ENCODE measurements around the gene ARHGAP33. TPM values are rescaled to one million over a fixed set of nuclear protein-coding genes. Genes with fewer than 3 reads are reported as not detected.

Gene ARHGAP33
- total and polyA plus RNA-seq, 2 of the 8 experiments (the other 6 are each of a cell fraction or from before 2014, with no cell fraction given) = 6.5 to 25.2 TPM

DNA sequence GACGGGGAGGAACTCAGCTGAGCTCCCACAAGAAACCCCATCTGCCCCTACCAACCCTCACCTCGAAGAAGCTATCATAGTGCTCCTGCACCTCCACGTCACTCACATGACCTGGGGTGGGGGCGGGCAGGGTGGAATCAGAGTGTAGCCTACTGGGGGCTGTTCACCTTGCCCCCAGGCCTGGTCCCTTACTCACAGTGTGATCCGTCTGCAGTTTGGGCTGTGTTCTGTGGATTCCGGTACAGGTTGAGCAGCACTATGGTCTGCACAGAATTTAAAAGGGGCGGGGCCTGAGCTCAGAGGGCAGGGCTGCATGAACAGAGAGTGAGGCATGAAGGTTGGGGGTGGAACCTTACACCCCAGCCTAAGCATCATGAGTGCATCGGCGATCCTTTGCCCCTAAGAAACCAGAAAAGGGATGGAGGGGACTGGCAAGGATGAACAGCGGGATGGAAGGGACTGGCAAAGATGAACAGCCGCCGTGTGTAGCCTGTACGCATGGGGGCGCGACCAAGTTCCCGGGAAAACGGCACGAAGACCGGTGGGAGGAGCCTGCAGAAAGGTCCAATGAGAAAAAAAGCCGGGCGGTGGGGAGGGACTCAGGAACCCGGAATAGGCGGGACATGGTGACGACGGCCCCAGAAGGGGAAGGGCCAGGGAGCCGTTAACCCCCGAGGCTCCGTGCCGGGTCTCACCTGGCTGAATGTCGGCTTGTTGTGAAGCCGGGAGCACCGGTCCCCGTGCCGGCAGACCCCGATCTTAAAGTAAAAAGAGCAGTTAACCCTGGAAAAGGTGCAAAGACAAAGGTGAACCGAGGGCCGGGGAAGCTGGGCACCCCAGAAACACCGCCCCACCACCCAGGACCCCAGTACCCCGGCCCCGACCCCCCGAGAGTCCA is 30.7 kb upstream of the ARHGAP33 start (continued):
- TF ChIP-seq, protein P1, sequence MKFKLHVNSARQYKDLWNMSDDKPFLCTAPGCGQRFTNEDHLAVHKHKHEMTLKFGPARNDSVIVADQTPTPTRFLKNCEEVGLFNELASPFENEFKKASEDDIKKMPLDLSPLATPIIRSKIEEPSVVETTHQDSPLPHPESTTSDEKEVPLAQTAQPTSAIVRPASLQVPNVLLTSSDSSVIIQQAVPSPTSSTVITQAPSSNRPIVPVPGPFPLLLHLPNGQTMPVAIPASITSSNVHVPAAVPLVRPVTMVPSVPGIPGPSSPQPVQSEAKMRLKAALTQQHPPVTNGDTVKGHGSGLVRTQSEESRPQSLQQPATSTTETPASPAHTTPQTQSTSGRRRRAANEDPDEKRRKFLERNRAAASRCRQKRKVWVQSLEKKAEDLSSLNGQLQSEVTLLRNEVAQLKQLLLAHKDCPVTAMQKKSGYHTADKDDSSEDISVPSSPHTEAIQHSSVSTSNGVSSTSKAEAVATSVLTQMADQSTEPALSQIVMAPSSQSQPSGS (IDR thresholded peaks at IDR 0.05; ENCODE audit: low read length) = no peak
- no peak for TF ChIP-seq ZNF274 (IDR thresholded peaks at IDR 0.05; ENCODE audit: borderline replicate concordance, extremely low read depth, low read length)
- TF ChIP-seq CHD7 (IDR thresholded peaks at IDR 0.05; ENCODE audit: insufficient replicate concordance, low read length) = no peak
